Activated CD4-positive, alpha-beta T cell treated with anti-CD3 and anti-CD28 coated beads, Interleukin-2, Interleukin-6, amounts not matched to agents 100 ng/mL and 50 ng/mL, durations not matched to agents 16 hours and 8 hours (primary cell): Measurements from ENCODE around the gene KRT6A.
"Not testable (repeated sequence)": the region's sequence is repeated elsewhere in the genome, so short reads cannot be mapped to it uniquely, and the experiment has no call there.

Source experiments
- DNase-seq: peaks from one replicate; pipeline ENCODE4 v3.0.0-alpha.2; 2020

KRT6A gene

GRCh38 chr12:52499806-52500560 lies 6.9 kb upstream of the KRT6A start:
- no peak for DNase-seq

GRCh38 chr12:52498946-52499345 lies 5.9 kb upstream of the KRT6A start:
- no peak for DNase-seq

GRCh38 chr12:52497975-52498374 lies 4.9 kb upstream of the KRT6A start:
- DNase-seq: no peak

- DNase-seq: no peak
Measured at GRCh38 chr12:52496590-52497071, 3.6 kb upstream of the KRT6A start.

- DNase-seq: no peak
Measured at GRCh38 chr12:52496054-52496453, 3.0 kb upstream of the KRT6A start.

- no peak for DNase-seq
Measured at GRCh38 chr12:52495389-52495788, 2.3 kb upstream of the KRT6A start.

DNA sequence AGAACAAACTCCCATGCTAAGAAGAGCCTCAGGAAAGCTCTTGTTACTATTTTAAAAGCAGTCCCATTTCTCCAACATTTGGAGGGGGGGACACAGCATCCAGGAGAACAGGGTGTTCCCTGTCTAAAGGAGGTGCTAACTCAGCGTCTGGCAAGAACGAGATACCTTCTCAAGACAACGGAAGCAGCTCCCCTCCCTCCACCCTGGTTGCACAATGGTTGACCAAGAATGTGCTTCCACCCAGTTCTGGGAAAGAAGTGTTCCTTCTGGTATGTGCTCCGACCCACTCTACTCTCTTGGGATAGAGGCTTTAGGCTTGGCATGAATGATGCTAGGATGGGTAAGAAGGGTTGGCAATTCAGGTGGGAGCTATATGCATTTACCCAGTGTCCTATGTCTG lies 1.5 kb upstream of the KRT6A start:
- no peak for DNase-seq

- DNase-seq: no peak
Measured at GRCh38 chr12:52494100-52494499, 1.0 kb upstream of the KRT6A start.

GRCh38 chr12:52492405-52492804 lies 652 bp downstream of the KRT6A start:
- not testable (repeated sequence) for DNase-seq

- not testable (repeated sequence) for DNase-seq
Measured at GRCh38 chr12:52491495-52491894, 1.6 kb downstream of the KRT6A start.

GRCh38 chr12:52488736-52489135 lies 4.3 kb downstream of the KRT6A start:
- no peak for DNase-seq

DNA sequence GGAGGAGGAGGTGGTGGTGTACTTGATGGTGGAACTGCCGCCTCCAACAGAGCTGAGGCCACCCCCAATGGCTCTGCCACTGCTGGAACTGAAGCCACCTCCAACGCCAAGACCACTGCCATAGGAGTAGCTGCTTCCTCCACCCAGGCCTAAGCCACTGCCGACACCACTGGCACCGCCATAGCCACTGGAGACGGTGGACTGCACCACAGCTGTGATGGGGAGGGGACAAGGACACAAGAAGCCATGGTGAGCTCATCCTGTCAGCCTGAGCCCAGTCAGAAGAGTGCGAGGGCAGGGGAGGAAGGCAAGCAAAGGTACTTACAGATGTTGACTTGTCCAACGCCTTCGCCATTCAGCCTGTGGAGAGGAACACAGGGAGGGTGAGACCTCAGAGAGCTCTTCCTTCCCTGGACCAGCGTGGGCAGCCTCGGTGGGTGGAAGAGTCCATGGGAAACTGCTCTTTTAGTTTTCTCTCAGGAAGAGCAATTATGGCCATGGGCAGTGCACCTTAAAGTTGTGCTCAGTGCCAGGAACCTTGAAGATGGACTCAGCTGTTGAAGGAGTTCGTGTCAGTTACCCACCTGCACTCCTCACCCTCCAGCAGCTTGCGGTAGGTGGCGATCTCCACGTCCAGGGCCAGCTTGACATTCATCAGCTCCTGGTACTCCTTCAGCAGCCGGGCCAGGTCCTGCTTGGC lies 5.2 kb downstream of the KRT6A start:
- not testable (repeated sequence) for DNase-seq

GRCh38 chr12:52487211-52487610 lies 5.8 kb downstream of the KRT6A start:
- DNase-seq: no peak

- no peak for DNase-seq
Measured at GRCh38 chr12:52486166-52487105, 6.6 kb downstream of the KRT6A start.

GRCh38 chr12:52480073-52480472 lies 13.0 kb downstream of the KRT6A start:
- no peak for DNase-seq

GRCh38 chr12:52477651-52478050 lies 15.4 kb downstream of the KRT6A start:
- no peak for DNase-seq

DNA sequence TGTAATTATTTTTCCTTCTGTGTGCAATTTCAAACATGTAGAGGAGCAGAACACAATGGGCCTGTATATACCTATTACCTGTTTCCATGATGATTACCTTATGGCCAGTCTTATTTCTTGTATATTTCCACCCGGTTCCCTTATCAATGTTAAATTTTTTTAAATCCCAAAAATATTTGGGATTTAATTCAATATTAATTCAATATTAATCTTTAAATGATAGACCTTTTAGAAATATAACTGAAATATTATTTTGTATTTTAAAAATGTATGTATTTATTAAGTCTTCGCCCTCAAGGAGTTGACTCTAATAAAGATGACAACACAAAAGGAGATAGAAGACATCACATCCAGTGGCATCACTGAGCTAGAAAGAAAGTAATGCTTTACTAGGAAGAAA lies 18.8 kb downstream of the KRT6A start:
- DNase-seq: no peak

DNA sequence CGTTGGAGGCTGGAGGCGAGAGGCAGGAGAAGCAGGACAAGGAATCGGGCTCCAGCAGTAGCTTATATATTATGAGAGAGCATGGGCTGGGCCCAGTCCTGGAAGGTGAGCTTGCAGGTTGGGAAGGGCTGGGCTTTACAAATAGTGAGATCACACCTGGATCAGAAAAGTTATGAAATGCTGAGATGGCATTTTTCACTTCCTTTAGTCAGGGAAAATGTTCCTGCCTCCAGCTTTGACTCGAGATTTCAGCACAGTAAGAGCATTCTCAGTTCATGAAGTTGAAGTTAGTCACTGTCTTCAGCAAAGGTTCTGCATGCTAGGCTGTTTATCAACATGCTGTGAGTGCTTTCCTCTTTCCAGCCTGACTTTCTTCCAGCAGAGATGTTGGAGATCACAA lies 19.3 kb downstream of the KRT6A start, which contains the start of gene KRT6C:
KRT6C (minus strand) TSS at position 38 of the 400 bp plus-strand sequence. CDS start 68 bp downstream, outside the sequence.
- DNase-seq: no peak

GRCh38 chr12:52469853-52470252 lies 23.2 kb downstream of the KRT6A start:
- DNase-seq: no peak

- DNase-seq: no peak
Measured at GRCh38 chr12:52464897-52465296, 28.2 kb downstream of the KRT6A start.

- DNase-seq: no peak
Measured at GRCh38 chr12:52461693-52462092, 31.4 kb downstream of the KRT6A start.

GRCh38 chr12:52458861-52459260 lies 34.2 kb downstream of the KRT6A start:
- DNase-seq: no peak

DNA sequence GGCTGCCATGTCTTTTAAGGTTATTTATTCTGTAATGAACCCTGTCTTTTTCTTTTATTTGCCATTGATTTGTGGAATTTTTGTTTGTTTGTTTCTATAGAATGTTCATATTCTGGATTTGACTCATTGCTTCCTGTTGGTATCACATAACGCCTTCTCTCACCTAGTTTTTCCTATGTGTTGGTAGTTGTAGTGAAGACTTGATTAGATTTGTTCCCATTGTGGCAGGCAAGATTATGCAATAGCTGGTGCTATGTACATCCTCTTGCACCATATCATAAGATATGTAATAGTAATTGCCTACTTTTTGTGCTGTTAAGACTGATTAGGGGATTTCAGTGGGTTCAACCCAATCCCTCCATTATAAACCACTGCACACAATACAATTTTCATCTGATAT lies 37.2 kb downstream of the KRT6A start:
- peak; percentile 14 for DNase-seq
